Posterior vena cava (tissue), 2 donors: ENCODE measurements around the gene GALNT9. TPM values are rescaled to one million over a fixed set of nuclear protein-coding genes. Genes with fewer than 3 reads are reported as not detected.
A peak's percentile ranks its signal among the peaks of the same experiment; 100 is the strongest.

ENCODE experiments used
- DNase-seq: peaks from one replicate; pipeline ENCODE4 v3.0.0-alpha.2; 2020; ENCODE audit warnings: low spot score
- intact Hi-C, 2 donors: fragments of 100-400 bp; cut with DNase I; formaldehyde crosslinking; loops; one replicate each; pipeline versions ENCODE4 v1.14.1 to v1.14.2; 2022 to 2023
- total RNA-seq, 2 donors: library from RNA; stranded (reverse); fragmentation: NEBNext Ultra II Directional; extraction: Animal tissue kit (Norgen Biotek cat#: 25700); gene quantifications; one replicate each; pipeline ENCODE4 v1.2.1, GENCODE V29; 2021
- donor health status: DM: yes; HTN: yes; CAD: no.
- donor health status: DM: yes; HTN: yes; CAD: no.

Gene GALNT9
- total RNA-seq, 2 donors from 2014 or later: not detected

DNA sequence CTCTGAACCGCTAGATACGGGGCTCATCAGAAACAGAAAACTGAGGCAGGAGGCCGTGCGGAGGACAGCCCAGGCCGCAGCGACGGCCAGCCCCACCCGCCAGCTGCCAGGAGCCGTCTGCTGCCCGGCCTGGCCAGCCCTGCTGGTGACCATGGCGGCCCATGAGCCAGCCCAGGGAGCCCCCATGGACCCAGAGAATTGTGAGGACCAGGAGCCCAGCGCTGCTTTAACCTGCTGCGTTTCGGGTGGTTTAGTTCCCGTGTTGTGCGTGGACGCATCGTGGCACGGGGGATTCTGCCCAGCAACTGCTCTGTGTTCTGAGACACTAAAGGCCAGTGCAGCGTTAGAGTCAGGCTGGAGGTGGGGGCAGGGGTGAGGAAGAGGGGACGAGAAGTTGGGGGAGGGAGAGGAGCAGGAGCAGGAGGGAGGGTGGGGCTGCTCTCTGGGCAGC lies 140.9 kb downstream of the GALNT9 start:
- intact Hi-C loops: no loop called here
- no peak for DNase-seq

DNA sequence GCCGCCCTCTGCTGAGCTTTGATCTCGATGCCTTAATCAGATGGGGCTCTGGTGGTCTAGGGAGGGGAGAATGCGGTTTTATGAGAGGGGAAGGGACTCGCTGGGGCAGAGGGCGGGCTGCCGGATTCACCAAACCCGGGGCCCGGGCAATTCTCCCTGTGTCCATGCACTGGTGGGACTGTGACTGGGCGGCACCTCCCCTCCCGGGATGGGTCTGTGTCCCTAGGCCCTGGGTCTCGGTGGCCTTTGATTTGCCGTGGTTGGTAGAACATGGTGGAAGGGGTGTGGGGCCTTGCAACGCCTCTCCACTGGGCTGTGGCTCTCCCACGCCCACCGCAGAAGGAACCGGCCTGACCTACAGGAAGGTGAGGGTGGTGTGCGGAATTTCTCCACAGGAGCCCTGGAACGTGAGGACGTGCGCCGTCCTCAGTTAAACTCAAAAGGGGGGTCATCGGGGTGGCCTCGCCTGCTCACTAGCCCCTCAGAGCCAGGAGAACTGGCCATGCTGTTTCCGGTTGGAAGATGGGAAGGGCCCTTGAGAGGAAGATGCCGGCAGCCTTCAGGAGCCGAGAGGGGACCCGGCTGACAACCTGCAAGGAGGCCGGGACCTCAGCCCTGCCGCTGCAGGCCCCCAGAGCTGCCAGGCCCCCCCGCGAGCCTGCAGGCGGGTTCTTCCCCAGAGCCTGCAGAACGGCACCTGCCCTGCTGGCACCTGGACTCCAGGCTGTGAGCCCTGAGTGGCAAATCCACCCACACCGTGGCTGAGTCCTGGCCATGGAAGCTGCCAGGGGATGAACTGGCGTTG lies 141.5 kb downstream of the GALNT9 start:
- no peak for DNase-seq
- intact Hi-C loops: no loop called here

DNA sequence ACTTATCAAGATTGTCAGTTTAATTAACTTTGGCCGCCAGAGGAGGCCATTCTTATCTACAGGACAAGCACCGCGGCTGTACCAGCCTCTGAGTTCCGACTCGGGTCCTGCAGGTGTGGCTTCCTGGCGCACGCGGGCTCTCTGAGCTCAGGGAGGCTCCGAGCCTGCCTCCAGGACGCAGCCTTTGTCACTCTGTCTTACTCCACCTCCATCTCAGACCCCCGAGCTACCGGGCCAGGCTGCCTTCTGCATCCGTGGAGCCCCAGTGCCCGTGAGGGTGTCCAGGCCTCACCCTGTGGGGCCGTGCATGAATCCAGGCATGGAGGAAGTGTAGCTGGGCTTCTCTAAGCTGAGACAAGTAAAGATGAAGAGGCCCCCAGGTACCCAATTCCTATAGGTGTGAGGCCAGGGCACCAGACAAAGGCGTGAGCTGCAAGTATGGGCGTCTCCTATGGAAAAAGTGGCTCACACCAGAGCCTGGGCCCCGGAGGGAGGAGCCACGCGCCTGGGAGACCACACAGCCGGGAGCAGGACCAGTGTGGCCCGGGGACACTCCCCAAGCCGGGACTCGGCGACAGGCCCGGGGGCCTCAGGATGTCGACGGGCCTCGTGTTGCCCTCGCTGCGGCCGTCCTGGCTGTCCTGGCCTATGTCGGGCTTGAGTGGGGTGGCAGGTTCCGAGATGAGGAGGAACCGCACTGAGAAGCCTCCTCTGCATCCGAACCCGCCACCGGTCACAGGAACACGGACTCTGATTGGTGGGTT lies 142.3 kb downstream of the GALNT9 start:
- DNase-seq: no peak
- intact Hi-C loops: no loop called here

DNA sequence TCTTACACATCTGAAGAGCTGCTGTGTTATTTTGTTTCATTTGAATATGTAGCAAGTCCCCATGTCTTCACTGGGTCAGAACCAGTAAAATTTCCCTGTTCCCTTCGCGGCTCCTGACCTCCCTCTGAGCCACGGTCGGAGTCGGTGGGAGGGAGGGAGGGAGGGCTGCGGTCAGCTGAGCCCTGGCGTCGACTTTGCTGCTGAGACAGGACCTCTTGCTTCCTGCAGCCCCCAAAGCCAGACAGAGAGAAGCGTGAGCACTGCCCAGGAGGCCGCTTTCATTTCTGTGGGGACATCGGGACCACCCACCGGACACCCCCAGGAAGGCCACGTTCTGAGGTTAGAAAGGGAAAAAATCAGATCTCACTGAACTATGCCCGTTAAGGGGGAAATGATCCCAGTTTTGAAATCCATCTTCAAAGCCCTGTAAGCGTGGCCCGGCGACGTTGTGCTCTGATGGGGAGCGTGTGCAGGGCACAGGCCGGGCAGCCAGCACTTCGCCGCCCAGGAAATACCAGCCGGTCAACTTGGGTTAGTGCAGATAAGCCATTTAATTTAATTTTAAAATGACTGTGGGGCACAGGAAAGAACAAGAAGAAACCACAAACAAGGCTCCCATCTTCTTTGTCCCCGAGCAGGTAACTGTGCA lies 143.1 kb downstream of the GALNT9 start:
- intact Hi-C loops: no loop called here
- DNase-seq: no peak

DNA sequence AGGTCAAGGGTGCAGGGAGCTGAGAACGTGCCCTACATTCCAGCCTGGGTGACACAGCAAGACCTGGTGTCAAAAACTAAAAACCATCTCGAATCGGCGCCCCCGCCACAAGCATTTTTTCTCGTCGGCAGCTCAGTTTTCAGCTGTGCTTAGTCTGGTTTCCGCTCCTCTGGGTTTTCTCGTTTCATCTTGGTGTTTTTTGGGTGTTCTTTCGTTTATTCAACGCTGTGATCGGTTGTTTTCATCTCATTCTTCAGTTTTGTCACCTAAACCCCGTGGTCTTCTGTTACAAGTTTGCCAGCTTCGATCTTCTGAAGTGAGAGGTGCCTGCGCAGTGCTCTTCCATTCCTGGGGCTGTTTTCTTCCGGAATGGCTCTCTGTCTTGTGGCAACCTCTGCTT lies 143.7 kb downstream of the GALNT9 start:
- intact Hi-C loops: no loop called here
- no peak for DNase-seq

DNA sequence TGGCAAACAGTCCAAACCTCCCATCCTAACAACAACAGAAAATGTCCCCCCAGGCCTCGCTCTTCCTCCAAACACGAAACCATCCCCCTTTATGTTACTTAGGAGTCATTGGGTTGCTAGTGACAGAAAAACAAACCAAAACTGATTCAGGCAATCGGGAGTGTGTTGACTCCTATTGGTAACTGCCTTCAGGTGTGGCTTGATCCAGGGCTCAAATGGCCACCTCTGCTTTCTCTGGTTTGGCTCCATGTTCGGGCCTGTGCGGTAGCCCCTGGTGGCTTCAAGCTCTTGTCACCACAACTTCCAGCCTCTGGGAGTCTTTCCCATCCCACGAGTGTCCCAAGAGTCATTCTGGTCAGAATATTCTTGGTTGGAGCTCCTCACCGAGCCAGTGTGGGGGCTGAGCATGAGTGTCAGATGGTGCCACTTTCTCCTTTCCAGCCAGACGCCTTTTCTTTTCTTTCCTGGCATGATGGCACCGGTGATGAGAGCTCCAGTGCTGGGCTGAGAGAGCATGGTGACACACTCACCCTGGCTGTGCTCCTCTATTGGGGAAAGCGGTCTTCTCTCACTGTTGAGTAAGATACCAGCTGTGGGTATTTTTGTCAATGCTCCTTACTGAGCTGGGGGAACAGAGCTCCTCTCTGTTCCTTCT lies 146.6 kb downstream of the GALNT9 start:
- intact Hi-C loops: no loop called here
- no peak for DNase-seq

DNA sequence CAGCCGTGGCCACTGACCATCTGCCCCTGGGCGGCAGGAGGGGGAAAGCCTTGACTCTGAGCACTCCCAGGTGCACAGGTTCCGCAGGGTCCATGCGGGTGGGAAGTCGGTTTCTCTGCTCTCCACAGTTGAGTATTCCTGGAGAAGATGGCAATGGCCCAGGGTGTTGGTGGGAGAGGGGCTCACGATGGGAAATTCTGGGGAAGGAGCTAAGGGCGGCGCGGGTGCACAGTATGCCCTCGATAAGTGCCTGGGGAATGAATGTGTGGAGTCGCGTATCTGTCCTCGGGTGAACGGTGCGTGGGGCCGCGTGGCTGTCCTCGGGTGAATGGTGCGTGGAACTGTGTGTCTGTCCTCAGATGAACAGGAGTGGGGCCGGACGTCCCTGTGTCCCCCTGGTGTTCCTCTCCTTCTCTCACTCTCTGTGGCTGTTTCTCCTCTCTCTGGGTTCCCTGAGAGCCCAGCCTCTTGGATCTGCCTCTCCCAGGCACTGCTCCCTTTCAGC lies 147.1 kb downstream of the GALNT9 start:
- intact Hi-C loops: no loop called here
- DNase-seq: no peak

DNA sequence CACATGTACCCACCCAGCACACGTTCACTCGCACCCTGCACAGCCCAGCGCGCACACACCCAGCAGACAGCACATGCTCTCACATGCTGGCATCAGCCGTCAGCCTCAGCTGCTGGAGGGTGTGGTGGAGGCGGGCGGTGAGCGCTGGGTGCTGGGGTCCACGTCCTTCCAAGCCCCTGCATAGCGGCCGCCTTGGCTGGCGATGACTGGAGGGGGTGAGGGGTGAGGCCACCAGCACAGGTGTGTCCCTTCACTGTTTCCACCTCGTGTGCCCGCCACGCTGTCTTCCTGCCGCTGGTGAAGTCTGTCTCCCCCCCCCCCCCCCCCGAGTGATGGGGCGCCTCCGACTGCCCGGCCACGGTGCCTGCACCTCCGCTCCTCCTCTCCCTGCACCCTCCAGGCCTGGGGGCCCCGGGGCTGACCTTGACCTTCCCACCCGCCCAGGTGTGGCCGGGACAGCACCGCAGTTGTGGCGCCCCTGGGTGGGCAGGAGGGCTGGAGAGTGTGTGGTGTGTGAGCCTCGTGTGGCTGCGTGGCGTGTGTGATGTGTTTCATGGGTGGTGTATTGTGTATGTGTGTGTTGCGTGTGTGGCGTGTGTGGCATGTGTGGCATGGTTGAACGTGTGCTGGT lies 147.7 kb downstream of the GALNT9 start:
- DNase-seq: peak; percentile 42
- intact Hi-C loops: no loop called here

DNA sequence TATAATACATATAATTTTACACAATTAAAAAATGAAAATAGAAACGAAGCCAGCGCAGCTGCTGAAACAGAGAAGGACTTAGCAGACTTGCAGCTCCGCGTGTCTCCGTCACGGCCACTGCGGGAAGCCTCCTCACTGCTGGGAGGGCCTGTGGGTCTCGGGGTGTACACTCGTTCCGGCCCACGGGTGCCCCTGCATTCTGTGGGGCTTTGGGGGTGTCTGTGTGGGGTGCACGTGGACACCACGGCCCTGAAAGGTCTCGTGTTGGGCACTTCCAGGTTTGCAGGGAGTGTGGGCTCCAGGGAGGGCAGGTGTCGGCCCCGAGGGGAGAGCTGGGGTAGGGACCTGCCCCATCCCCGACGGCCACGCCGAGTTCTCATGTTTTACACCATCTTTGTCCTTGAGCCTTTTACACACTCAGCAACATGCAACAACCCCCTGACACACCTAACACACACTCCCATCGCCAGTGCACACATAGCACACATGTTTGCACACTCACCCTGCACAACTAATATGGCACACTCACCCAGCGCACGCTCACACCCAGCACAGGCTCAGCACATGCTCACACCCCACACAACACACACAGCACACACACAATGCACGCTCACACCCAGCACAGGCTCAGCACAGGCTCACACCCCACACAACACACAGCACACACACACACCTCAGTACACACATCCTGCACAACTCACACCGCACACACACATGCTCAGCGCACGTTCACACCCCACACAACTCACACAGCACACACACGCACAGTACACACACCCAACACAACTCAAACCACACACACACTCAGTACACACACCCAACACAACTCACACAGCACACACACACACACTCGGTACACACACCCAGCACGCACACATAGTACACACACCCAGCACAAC lies 148.5 kb downstream of the GALNT9 start:
- DNase-seq: no peak
- intact Hi-C loops: no loop called here

DNA sequence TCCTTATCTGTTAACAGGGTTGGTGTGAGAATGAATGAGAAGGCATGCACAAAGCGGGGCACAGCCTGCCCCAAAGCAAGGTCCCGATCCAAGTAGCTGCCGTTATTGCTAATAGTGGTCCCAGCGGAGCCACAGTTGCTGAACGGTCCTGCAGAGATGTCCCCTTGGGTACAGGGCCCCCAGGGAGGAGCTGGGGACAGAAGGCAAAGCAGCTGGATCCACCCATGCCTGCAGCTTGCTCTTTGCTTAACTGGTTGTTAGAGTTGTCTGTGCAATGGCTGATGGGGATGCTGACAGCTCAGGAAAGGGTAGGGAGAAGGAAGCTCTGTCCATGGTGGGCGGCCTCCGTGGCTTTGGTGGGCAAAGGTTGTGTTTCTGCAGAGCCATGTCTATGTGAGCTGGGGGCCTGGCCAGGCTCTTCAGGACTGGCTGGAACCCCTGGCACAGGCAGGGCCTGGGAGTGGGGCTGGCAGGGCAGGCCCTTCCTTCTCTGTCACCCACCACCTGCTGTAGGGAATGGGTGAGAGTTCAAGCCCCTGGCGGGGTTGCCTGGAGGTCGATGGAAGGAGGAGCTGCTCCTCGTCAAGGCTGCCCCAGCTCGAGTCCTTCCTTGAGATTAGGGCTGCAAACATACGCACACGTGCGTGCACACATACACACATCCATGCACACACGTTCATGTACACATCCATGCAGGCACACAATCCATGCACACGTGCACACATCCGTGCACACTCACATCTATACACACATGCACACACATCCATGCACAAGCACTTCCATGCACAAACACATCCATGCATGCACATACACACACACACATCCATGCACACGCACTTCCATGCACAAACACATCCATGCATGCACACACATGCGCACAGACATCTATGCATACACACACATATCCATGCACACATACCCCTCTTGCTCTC lies 149.7 kb downstream of the GALNT9 start:
- DNase-seq: peak; percentile 69
- intact Hi-C loops: no loop called here

DNA sequence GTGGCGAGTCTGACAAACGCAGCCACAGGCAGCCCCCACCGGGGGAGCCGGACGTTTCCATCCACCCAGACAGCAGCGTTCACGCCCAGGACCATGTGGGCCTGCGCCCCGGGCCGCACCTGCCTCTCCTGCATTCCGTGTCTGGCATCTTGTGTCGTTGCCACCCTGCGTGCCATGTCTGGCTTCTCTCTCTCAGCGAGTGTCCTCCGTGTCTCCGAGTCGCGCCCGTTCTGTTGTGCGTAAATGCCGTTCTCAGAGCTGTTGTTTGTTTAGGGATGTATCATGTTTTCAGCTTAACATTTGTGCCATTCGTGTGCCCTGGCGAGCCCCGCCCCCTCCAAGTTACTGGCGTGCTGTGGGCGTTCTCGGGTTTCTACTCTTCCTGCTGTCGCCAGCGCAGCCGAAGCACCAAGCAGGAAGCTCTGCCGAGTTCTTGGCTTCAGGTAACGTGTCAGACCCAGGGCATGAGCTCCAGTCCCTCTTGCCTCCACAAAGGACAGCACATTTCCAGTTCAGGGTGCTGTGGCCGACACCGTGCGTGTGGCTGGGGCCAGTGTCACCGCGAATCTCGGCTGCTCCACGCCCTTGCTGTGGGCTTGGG lies 150.5 kb downstream of the GALNT9 start:
- DNase-seq: peak; percentile 67
- intact Hi-C loops: loop anchor here in 1 of 2 donors (1.0 kb wide), 1 partner anchor 37 kb away; no protein-coding TSS in a partner anchor

DNA sequence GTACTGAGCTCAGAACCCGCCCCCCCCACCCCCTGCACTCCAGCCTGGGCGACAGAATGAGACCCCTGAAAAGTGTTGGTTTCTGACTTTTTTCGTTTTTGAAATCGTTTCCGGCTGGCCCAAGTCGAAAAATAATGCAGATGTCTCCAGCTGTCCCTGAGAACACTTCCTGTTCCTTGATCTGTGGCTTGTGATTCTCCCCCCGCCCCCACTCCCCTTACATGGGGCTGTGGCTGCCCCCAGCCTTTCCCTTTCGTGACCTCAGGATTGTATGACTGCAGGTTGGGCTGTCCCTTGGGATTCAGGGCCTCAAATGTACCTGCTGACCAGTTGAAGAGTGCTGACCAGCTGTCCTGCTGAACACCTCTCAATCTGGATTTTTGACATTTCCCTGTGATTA lies 151.1 kb downstream of the GALNT9 start:
- peak; percentile 7 for DNase-seq
- intact Hi-C loops: loop anchor here in 1 of 2 donors (1.0 kb wide), 1 partner anchor 38 kb away; no protein-coding TSS in a partner anchor

DNA sequence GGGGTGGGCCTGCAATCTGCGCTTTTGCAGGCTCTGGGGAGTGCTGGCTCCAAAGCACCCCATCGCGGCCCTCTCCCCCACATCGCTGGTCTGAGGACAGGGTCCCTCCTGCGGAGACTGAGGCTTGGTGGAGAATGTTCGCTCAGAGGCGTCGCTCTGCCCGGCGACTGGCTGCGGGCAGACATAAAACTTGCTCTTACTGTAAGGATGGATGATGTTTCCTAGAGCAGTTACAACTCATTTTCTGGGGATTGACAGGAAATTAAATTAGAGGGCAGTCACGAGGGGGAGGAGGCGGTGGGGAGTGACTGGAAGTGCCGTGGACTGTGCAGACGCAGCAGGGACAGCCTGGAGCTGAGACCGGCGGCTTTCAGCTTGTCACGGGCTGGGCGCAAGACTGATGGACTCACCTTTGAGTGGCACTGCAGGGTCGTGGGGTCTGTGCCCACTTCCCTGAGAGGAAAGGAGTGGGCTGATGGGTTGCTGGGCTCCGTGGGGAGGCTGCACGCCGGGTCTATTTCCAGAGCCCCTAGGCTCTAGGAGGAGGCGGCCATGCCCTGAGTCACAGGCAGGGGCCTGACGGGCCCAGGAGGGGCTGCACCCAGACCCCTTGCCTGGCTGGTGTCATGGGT lies 152.4 kb downstream of the GALNT9 start:
- intact Hi-C loops: no loop called here
- peak; percentile 70 for DNase-seq

DNA sequence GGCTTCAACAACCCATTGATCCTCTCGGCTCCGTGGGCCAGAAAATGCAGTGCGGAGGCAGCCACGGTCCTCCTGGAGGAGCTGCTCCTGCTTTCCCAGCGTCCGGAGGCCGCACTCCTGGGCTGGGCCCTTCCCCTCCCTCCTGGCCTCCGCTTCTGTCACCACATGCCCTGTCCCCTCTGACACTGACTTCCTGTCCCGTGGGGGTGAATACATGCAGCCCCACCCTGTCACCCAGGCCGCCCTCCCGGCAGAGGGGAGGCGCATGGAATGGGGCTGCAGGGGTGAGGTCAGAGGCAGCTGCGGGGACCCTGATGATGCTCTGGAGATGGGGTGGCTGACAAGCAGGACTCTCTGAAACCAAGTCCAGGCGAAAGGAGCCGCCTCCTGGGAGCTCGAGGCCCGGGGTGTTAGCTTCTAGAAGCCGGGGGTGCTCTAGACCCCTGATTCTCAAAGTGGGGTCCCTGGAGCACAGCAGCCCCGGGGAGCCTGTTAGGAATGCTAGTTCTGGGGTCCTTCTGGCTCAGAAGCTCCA lies 152.9 kb downstream of the GALNT9 start:
- no peak for DNase-seq
- intact Hi-C loops: no loop called here

DNA sequence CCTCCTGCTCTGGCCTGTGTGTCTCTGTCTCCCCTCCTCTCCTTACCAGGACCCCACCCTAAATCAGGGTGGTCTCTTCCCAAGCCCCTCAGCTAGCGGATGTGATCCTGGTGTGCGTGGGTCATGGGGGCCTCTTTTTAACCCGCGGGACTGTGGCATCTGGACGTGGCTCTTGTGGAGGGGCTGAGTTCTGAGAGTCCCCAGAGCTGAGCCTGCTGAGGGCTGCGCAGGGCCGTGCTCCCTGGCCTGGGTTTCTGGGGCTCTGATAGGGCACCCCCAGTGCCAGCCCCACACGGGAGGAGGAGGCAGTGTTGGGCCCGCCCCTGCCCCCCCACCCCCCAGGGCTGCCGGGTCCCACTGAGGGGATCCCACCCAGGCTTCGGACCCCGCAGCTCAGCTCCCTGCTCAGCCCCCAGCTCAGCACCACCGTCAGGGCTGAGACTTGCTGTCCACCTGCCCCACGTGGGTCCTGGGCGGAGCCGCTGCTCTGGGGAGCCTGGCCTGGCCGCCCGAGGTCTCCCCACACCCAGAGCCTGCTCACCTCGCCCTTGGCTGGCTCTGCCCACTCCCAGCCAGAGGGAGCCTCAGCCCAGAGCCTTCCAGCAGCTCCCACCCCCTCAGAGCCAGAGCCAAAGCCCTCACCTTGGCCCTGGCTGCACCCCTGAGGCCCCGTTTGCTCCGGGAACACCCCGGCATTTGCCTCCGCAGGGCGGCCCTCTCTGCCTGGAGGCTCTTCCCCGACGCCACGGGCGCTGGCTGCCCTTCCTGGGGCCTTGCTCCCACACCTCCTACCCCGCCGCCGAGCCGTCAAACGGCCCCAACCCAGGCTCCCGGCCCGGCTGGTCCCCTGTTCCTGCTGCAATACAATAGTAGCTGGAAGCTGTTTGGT lies 153.6 kb downstream of the GALNT9 start:
- intact Hi-C loops: no loop called here

More for the DNA sequence above, 153.6 kb downstream of the GALNT9 start:
- DNase-seq: peak; percentile 66
